ENCODE measurements around the gene RCCD1. TPM values are rescaled to one million over a fixed set of nuclear protein-coding genes. Genes with fewer than 3 reads are reported as not detected.

RCCD1 gene
- total and polyA plus RNA-seq, 9 of the 15 experiments (the other 6 are each of a cell fraction or from before 2014, with no cell fraction given), result 11.1 to 51.4 (median 24.7) TPM

DNA sequence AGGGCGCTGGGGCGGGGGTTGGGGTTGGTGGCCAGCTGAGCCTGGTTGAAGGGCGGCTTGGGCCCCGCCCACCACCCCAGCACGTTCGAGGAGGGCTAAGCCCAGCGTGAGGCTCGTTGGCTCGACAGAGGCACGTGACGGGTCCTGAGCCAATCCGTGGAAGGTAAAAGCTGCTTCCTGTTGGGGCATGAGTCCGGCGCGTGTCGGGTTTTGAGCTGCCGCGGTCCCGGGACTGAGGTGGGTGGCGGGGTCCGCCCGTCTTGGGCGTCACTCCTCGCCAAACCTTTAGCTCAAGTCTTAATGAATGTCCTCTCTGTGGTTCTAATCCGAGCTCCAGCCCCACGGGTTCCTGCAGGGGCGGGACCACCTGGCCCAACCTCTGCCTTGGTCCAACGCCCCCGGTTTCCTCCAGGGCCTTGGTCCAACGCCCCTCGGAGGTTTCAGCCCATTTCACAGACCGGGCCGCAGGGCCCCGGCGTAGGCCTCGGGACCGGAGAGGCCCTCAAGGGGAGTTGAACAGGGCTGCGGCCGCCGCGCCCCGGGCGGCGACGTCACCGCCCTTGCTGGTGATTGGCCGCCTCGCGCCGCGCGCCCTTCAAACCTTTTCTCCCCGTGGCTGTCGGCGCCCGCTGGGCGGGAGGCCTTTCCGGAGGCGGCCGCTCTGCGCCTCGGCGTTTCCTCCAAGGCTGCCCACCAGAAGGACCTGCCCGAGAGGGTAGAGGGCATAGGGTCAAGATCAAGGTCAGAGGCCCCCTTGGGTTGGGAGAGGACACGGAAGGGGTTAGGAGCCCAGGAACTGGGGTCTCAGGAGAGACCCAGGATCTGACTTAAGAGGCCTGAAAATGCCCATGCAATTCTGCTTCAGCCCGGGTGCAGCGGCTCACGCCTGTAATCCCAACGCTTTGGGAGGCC, at the start of gene RCCD1 (continued):
- TF ChIP-seq HMGN3 (IDR thresholded peaks at IDR 0.05; ENCODE audit: borderline replicate concordance, extremely low read depth, insufficient read length, low read depth, low read length) (no peak), SMARCA5 (IDR thresholded peaks at IDR 0.05) (peak; percentile 87), ZNF717 (CRISPR knock-in tag; IDR thresholded peaks at IDR 0.05) (peak; percentile 83), ZNF239 (CRISPR knock-in tag; IDR thresholded peaks at IDR 0.05) (no peak), ZNF140 (CRISPR knock-in tag; IDR thresholded peaks at IDR 0.05) (no peak), CXXC5 (CRISPR knock-in tag; IDR thresholded peaks at IDR 0.05) (peak; percentile 95), ZNF785 (CRISPR knock-in tag; IDR thresholded peaks at IDR 0.05) (no peak), NFIX (CRISPR knock-in tag; IDR thresholded peaks at IDR 0.05; ENCODE audit: low read depth) (no peak), BRD9 (IDR thresholded peaks at IDR 0.05; ENCODE audit: low read depth, partially characterized antibody) (no peak), ZNF184 (CRISPR knock-in tag; IDR thresholded peaks at IDR 0.05) (no peak), LEF1 (IDR thresholded peaks at IDR 0.05) (peak; percentile 58; the same call in 1 of the 2 replicates), YY1 (IDR thresholded peaks at IDR 0.05; ENCODE audit: borderline replicate concordance in 1 of 3, control insufficient read depth in 1 of 3, extremely low read depth in 1 of 3, insufficient read depth in 3 of 3, insufficient read length in 1 of 3, insufficient replicate concordance in 2 of 3, low read depth in 1 of 3, low read length in 2 of 3) (peak in 1 of 3 experiments; percentile 79), NEUROD1 (IDR thresholded peaks at IDR 0.05; ENCODE audit: borderline replicate concordance, low read depth, low read length, partially characterized antibody) (peak; percentile 72), SPI1 (IDR thresholded peaks at IDR 0.05; ENCODE audit: borderline replicate concordance, low read depth, low read length) (no peak), ZNF282 (CRISPR knock-in tag; IDR thresholded peaks at IDR 0.05) (peak; percentile 27; the same call in 1 of the 2 replicates), SRF (CRISPR knock-in tag; IDR thresholded peaks at IDR 0.05) (peak in 1 of 2 experiments; percentile 64; a peak in 2 of 4 replicates), FOXP1 (CRISPR knock-in tag; IDR thresholded peaks at IDR 0.05) (peak; percentile 93), MYC (IDR thresholded peaks at IDR 0.05; ENCODE audit: low read depth, low read length) (peak; percentile 93), MYC (CRISPR knock-in tag; IDR thresholded peaks at IDR 0.05; ENCODE audit: borderline replicate concordance, low read depth) (peak; percentile 96), CC2D1A (IDR thresholded peaks at IDR 0.05) (no peak), ZNF445 (CRISPR knock-in tag; IDR thresholded peaks at IDR 0.05; ENCODE audit: low read depth) (no peak), KAT7 (CRISPR knock-in tag; IDR thresholded peaks at IDR 0.05; ENCODE audit: borderline replicate concordance) (peak; percentile 98; the same call in 1 of the 2 replicates), STAG1 (CRISPR knock-in tag; IDR thresholded peaks at IDR 0.05; ENCODE audit: borderline replicate concordance) (no peak), ZNF778 (CRISPR knock-in tag; IDR thresholded peaks at IDR 0.05) (no peak), ADNP (tag; IDR thresholded peaks at IDR 0.05) (no peak), ZFP36 (IDR thresholded peaks at IDR 0.05; ENCODE audit: low read depth, low read length, partially characterized antibody) (no peak), YBX1 (IDR thresholded peaks at IDR 0.05) (no peak), NCOA6 (IDR thresholded peaks at IDR 0.05) (no peak), TCF7L2 (IDR thresholded peaks at IDR 0.05; ENCODE audit: low read depth, low read length) (no peak; the same call in 1 of the 2 replicates)
- TF ChIP-seq, protein P1, sequence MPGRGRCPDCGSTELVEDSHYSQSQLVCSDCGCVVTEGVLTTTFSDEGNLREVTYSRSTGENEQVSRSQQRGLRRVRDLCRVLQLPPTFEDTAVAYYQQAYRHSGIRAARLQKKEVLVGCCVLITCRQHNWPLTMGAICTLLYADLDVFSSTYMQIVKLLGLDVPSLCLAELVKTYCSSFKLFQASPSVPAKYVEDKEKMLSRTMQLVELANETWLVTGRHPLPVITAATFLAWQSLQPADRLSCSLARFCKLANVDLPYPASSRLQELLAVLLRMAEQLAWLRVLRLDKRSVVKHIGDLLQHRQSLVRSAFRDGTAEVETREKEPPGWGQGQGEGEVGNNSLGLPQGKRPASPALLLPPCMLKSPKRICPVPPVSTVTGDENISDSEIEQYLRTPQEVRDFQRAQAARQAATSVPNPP (IDR thresholded peaks at IDR 0.05; ENCODE audit: borderline replicate concordance, insufficient read depth, insufficient read length), result no peak

All from K562 (cell line).